Heart left ventricle (tissue), 16 donors: ENCODE results near the gene IFI44. TPM values are rescaled to one million over a fixed set of nuclear protein-coding genes. Genes with fewer than 3 reads are reported as not detected.

ENCODE experiments used
- ATAC-seq, 4 donors: fragments of 200-7000 bp; cut with Tn5 transposase; one replicate each; pipeline ENCODE4 v1.9.1; 2020 to 2022; ENCODE audit warnings: moderate library complexity in 4 of 4, mild to moderate bottlenecking in 3 of 4, moderate number of reproducible peaks in 1 of 4
- DNase-seq, 5 donors: peaks; one replicate each; pipeline ENCODE4 v3.0.0-alpha.2; 2020
- H3K27ac ChIP-seq, 12 donors: fragments of 200-600 bp; sonication (generic) in 4 of 12; one replicate each; pipeline versions ENCODE4 v1.5.0 to v1.8.0; 2016 to 2022; ENCODE audit warnings: mild to moderate bottlenecking in 2 of 12
- H3K27me3 ChIP-seq, 9 donors: fragments of 200-600 bp; sonication (generic) in 2 of 9; one replicate each; pipeline versions ENCODE4 v1.5.1 to v1.8.0; 2016 to 2022; ENCODE audit warnings: mild to moderate bottlenecking in 3 of 9
- H3K36me3 ChIP-seq, 9 donors: fragments of 200-600 bp; sonication (generic) in 2 of 9; one replicate each; pipeline versions ENCODE4 v1.5.0 to v1.8.0; 2018 to 2022; ENCODE audit warnings: mild to moderate bottlenecking in 2 of 9
- H3K4me1 ChIP-seq, 12 donors: fragments of 200-600 bp; sonication (generic) in 4 of 12; one replicate each; pipeline versions ENCODE4 v1.5.0 to v1.8.0; 2016 to 2022; ENCODE audit warnings: mild to moderate bottlenecking in 3 of 12
- H3K4me3 ChIP-seq, 12 donors: fragments of 200-600 bp; sonication (generic) in 4 of 12; one replicate each; pipeline versions ENCODE4 v1.5.0 to v1.8.0; 2017 to 2022; ENCODE audit warnings: mild to moderate bottlenecking in 9 of 12, moderate library complexity in 4 of 12
- H3K9me3 ChIP-seq, 12 donors: fragments of 200-600 bp; sonication (generic) in 4 of 12; one replicate each; pipeline versions ENCODE4 v1.5.0 to v1.8.0; 2016 to 2022; ENCODE audit warnings: mild to moderate bottlenecking in 1 of 12
- POLR2A ChIP-seq, 2 donors: fragments of 450-650 bp; IDR thresholded peaks; one replicate each; pipeline ENCODE4 v1.6.1; 2017; ENCODE audit warnings: antibody characterized with exemption in 2 of 2, mild to moderate bottlenecking in 2 of 2, moderate library complexity in 2 of 2
- WGBS, 4 donors: extraction: QIAGEN DNeasy Blood & Tissue Kit in 2 of 4; methylation state at CpG; one replicate each; pipeline versions ENCODE4 v1.1.5 to v1.1.7; 2013 to 2018; 5-methylcytosine and 5-hydroxymethylcytosine counted together
- intact Hi-C, 10 donors: fragments of 100-400 bp; cut with DNase I; formaldehyde crosslinking; loops; one replicate each; pipeline versions ENCODE4 v1.11.1 to v1.14.2; 2022
- polyA plus RNA-seq, 2 donors: library from polyadenylated mRNA; stranded (reverse); fragments of 200-250 nt; gene quantifications; one replicate each; pipeline ENCODE4 v1.2.3, GENCODE V29; 2013
- total RNA-seq, 9 donors: library from RNA; depleted of rRNA in 2 of 9; stranded (reverse); fragments of >200 nt in 2 of 9; fragmentation: NEBNext Ultra II Directional in 3 of 9; extraction: Animal tissue kit (Norgen Biotek cat#: 25700) in 3 of 9; gene quantifications; one replicate each; pipeline versions ENCODE4 v1.1.0 to v1.2.4, GENCODE V29; 2016 to 2023
- TF ChIP-seq, protein P1 (sequence below), 12 donors: fragments of 200-600 bp; sonication (generic) in 4 of 12; IDR thresholded peaks; one replicate each; pipeline versions ENCODE4 v1.5.0 to v1.8.0; 2018 to 2022; ENCODE audit warnings: antibody characterized with exemption in 12 of 12, mild to moderate bottlenecking in 5 of 12
- donor health status: ischemic (EF 13 %, LVEDD 7.1; RV severe dilation, severe dysfunction).
- donor health status: healthy with polysubstance abuse.
- donor health status: DM: no; HTN: yes; CAD: no.
- donor health status: DM: no; HTN: no; CAD: no.
- donor health status: ischemic (EF 25% LVEDD 6.9; RV normal size, moderate dysfunction).
- donor health status: ischemic (EF 25% LVEDD 5.7; RV mildly dilated, moderate dysfunction).
- donor health status: healthy.
- donor health status: DM: yes; HTN: yes; CAD: no.
- donor health status: ischemic (EF 35%, LVEDD 5.7; RV mildly dilated, moderate dysfunction).
- donor health status: nonischemic (EF 11% LVEDD 7.7; RV severe dilation, severe dysfunction).
- donor health status: DM: yes; HTN: yes; CAD: no.
- donor health status: PGD.
- donor health status: ischemic (EF 29% LVEDD 5.4; RV normal size, mild dysfunction).
- donor health status: nonischemic (EF 23%, LVEDD 6.1; RV moderate dilation, normal function).

The IFI44 gene
- total and polyA plus RNA-seq, 11 donors = 4.5 to 43.0 (median 11.2) TPM

DNA sequence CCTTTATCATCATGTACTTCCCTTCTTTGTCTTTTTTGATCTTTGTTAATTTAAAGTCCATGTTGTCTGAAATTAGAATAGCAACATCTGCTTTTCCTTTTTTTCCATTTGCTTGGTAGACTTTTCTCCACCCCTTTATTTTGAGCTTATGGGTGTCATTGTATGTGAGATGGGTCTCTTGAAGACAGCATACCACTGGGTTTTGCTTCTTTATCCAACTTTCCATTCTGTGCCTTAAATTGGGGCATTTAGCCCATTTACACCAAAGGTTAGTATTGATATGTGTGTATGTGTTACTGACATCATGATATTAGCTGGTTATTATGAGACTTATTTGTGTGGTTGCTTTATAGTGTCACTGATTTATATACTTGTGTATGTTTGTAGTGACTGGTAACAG is 50.2 kb downstream of the IFI44 start:
- Histone ChIP-seq H3K27ac (no peak overlapping the region), H3K4me3 (no peak overlapping the region), H3K36me3 (no peaks in the 10 kb centered on the region), H3K27me3 (no peaks in the 10 kb centered on the region), H3K4me1 (no peaks in the 10 kb centered on the region), H3K9me3 (peaks cover 0 to 21% (median 2%) of the 10 kb centered on the region in 12 donors)
- no peak for TF ChIP-seq POLR2A (IDR thresholded peaks at IDR 0.05)
- TF ChIP-seq, protein P1, sequence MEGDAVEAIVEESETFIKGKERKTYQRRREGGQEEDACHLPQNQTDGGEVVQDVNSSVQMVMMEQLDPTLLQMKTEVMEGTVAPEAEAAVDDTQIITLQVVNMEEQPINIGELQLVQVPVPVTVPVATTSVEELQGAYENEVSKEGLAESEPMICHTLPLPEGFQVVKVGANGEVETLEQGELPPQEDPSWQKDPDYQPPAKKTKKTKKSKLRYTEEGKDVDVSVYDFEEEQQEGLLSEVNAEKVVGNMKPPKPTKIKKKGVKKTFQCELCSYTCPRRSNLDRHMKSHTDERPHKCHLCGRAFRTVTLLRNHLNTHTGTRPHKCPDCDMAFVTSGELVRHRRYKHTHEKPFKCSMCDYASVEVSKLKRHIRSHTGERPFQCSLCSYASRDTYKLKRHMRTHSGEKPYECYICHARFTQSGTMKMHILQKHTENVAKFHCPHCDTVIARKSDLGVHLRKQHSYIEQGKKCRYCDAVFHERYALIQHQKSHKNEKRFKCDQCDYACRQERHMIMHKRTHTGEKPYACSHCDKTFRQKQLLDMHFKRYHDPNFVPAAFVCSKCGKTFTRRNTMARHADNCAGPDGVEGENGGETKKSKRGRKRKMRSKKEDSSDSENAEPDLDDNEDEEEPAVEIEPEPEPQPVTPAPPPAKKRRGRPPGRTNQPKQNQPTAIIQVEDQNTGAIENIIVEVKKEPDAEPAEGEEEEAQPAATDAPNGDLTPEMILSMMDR (IDR thresholded peaks at IDR 0.05) = no peak
- no peak for ATAC-seq
- intact Hi-C loops = no loop called here
- DNase-seq = no peak

DNA sequence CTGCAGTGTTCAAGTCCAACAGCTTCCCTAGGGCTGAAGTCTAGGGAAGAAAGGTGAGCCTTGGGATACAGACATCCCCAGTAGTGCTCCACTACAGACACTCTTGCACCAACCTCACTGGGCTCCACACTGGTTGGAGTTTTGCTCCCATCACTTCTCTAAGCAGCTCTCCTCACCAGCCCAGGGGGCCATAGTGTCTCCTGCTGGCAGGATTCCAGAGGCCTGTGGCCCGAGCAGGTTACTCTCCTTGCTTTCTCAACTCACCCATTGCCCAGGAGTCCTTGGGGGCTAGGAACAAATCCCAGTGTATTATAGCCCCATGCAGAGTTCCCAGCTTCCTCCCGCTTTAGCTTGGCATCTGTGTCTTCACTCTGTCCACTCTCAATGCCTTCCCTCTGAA is 52.8 kb downstream of the IFI44 start:
- H3K36me3 ChIP-seq = no peaks in the 10 kb centered on the region
- ATAC-seq (no peak), DNase-seq (no peak)
- H3K27me3 ChIP-seq = no peaks in the 10 kb centered on the region
- TF ChIP-seq, protein P1 (IDR thresholded peaks at IDR 0.05) = no peak
- TF ChIP-seq POLR2A (IDR thresholded peaks at IDR 0.05) = no peak
- WGBS, 4 donors = 62 to 72% (median 70%) methylated on average over 2 of the region's 2 CpGs
- no peak overlapping the region for H3K27ac ChIP-seq
- H3K4me1 ChIP-seq = no peaks in the 10 kb centered on the region
- H3K4me3 ChIP-seq = no peak overlapping the region
- H3K9me3 ChIP-seq = peaks cover 0 to 21% (median 0%) of the 10 kb centered on the region in 12 donors
- intact Hi-C loops = no loop called here

DNA sequence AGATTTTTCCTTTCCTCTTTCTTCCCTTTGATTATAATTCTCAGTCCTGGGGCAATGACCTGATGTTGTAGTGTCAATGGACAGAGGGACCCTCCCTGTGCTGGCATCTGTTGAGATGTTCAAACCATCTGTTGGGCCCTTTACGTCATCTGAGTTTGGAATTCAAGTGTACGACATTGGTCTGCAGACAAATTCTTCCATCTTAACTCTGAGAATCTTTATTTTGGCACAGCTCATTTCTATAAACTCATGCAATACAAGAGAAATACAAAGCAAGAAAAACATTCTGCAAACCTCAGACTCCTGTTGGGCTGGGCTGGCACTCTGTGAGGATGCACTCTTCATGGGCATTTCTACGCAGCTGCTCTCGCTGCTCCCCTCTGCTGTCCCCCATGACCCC is 54.2 kb downstream of the IFI44 start:
- Histone ChIP-seq H3K4me3 (no peak overlapping the region), H3K36me3 (no peaks in the 10 kb centered on the region), H3K4me1 (no peaks in the 10 kb centered on the region), H3K27ac (no peak overlapping the region), H3K27me3 (no peaks in the 10 kb centered on the region), H3K9me3 (peaks cover 0 to 17% (median 0%) of the 10 kb centered on the region in 12 donors)
- intact Hi-C loops = no loop called here
- TF ChIP-seq, protein P1 (IDR thresholded peaks at IDR 0.05) = no peak
- TF ChIP-seq POLR2A (IDR thresholded peaks at IDR 0.05) = no peak
- DNase-seq (no peak), ATAC-seq (no peak)
- 61 to 75% (median 64%) methylated on average over 4 of the region's 4 CpGs for WGBS, 4 donors

DNA sequence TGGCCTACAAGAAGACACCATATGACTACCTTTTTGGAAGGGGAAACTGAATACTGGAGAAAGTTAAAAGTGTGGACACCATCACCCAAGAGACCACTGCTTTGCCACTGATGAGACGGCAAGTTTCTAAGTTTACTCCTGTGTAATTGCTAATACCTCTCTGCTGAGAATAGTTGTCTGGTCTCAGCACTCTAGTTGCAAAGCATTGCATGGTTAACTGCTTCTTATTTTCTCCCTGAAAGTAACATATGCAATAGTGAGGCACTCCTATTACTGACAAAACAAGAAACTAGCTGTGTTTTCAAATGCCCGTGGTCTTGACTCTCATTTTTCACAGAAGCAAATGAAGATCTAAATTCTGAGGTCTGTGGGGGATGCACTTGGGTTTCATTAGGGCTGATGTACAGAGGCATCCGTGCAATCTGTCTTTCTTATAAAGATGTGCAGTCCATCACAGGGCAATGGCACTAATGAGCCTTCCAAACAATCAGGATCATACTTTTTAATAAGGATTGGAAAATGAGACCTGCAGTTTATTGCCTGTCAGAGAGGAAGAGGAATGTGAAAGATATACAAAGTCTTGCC is 62.9 kb downstream of the IFI44 start:
- 80 to 84% (median 82%) methylated on average over 3 of the region's 3 CpGs for WGBS, 4 donors
- Histone ChIP-seq H3K9me3 (no peaks in the 10 kb centered on the region), H3K27me3 (no peaks in the 10 kb centered on the region), H3K4me1 (peaks cover 0 to 4% (median 0%) of the 10 kb centered on the region in 12 donors), H3K36me3 (no peaks in the 10 kb centered on the region), H3K27ac (no peak overlapping the region), H3K4me3 (no peak overlapping the region)
- ATAC-seq = no peak
- DNase-seq = no peak
- no peak for TF ChIP-seq POLR2A (IDR thresholded peaks at IDR 0.05)
- TF ChIP-seq, protein P1 (IDR thresholded peaks at IDR 0.05) = no peak
- intact Hi-C loops = no loop called here
